ENCODE measurements around the gene TBX10.
"Not testable (repeated sequence)": the region's sequence is repeated elsewhere in the genome, so short reads cannot be mapped to it uniquely, and the experiment has no call there.

Gene TBX10

GRCh38 chr11:67644472-67645418 is 5.2 kb upstream of the TBX10 start:
- no peak for DNase-seq

- no peak for DNase-seq
Measured at GRCh38 chr11:67644042-67644441, 4.5 kb upstream of the TBX10 start.

DNA sequence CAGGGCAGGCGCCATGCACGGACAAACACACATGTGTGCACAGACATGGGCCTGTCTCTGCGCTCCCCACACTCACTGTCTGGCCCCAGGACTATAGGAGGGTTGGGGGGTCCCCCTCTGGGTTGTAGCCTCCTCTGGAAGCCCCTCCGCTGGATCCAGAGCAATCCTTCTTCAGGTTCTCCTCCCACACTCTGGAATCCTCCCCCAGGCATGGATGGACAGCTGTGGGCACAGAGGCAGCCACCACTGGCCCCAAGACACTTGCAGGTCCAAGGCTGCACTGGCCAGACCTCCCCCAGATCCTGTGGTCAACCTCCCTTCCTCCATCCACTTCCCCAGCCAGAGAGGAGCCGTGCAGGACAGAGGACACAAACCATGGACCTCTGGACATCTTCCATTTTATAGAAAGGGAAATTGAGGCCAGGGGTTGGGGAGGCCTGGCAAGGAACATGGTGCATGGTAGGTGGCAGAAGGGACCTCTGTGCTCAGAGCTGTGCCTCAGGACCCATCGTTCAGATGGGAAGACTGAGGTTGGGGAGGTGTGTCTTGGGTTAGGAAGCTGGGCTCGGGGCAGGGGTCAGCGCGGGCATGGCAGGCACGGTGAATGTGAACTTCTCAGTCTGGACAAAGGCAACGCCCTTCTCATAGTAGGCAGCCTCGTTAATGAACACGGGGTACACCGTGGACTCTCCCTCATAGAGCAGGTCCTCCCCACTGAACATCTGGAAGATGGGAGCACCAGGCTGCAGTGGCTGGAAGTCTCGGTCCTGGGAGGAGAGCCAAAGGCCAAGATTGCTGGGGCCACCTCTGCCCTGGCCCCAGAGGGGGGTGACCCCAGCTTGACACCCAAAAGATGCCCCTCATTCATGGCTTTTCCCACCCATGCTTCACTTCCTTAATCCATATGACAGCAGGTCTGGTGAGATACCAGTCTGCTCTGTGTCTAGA is 2.9 kb upstream of the TBX10 start:
- DNase-seq = no peak

DNA sequence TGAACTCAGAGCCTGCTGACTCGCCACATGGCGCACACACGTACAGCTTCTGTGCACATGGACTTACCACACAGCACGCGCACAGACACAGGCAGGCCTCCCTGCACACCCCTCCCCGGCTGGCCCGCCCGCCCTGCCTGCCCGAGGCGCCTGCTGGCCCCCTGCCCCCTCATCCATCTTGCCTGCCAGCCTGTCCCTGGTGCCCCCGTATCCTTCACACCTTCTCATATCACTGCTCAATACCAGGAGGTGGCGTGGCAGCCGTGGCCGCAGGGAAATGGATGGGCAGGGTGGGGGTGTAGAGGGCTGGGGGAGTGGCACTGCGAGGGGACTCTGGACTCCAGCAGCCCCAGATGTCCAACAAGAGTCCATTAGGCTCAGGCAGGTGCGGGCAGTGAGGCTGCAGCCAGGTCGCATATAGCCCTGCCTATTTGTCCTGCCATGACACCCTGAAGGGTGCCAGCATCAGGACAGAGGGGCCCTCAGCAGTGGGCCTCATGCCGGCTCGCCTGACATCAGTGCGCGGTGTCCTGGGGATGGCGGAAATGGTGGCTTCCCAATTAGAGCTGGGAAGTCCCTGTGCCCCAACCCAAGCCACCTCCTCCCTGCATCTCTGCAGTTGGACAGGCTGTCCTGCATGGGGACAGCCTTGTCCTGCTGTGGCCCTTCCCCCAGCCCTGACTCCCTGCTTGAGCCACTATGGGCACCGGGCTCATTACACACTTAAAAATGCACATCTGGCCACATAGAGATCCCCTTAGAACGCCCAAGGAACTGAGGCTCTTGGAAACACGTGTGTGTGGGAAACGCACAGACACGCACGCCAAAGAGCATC is 2.0 kb upstream of the TBX10 start:
- DNase-seq = no peak

- no peak for DNase-seq
Measured at GRCh38 chr11:67640758-67641337, 1.3 kb upstream of the TBX10 start.

- no peak for DNase-seq
Measured at GRCh38 chr11:67640021-67640757, 626 bp upstream of the TBX10 start.

GRCh38 chr11:67638535-67639437 is 777 bp downstream of the TBX10 start:
- no peak for DNase-seq

DNA sequence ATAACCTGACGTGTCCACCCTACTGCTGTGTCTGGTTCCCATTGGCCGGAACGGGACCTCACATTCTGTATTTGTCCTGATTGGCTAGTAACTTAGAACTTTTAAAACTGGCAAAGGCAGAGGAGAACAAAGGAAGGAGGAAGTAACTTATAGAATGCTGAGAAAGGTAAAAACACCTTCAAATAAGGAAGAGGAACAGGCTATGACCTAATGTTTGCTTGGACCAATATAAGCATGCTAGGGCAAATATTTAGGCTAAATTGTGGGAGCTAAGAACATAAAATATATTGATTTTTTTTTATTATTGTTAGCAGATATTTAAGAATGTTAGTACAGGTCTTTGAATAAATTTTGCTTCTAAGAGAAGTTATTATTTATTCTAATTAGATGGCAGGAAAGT is 2.1 kb downstream of the TBX10 start:
- not testable (repeated sequence) for DNase-seq

- DNase-seq = no peak
Measured at GRCh38 chr11:67636962-67637361, 2.6 kb downstream of the TBX10 start.

DNA sequence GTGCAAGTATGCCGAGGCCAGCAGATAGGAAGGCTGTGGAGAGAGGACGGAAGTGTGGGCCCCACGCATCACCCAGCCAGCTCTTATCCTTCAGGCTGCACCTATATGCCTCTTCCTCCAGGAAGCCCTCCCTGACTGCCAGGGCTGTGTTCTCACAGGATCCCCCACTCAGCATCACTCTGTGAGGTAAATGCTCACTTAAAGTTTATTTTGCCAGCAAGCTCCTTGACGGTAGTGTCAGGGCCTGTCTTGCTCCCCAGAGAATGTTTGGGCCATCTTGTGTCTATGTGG is 4.4 kb downstream of the TBX10 start:
- no peak for DNase-seq

DNA sequence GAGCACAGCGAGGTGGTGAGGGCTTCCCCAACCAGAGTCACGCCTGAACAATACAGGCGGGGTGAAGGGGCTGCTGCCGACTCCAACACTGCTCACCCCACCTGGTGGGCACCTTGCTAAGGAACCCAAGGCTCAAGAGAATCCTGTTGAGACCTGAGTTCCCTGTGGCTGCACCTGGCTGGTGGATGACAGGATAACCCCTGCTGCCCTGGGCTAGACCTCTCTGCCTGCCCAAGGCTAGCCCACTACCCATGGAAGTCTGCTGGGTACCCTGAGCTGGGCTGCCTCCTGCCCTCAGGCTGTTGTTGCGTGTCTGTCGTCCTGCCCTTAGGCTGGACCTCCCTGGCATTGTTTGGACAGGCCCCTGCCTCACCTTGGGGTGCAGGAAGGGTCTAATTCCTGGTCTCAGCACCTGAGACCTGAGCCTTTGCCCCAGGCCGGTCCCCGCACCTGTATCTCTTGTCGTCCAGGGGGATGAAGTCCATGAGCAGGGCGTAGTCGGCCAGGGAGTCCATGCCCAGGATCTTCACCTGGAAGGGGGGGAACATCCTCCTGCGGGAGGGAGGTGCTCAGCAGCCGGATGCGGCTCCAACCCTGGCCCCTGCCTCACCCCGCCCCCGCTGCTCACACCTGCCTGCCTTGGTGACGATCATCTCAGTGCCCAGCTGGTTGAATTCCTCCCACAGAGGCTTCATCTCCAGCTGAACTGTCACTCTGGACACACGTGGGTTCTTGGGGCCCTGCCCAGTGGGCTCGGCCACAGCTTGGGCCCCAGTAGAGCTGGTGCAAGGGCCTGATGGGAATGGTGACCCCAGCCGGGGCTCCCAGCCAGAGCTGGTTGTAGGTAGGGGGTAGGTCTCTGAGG is 5.0 kb downstream of the TBX10 start:
- no peak for DNase-seq

DNA sequence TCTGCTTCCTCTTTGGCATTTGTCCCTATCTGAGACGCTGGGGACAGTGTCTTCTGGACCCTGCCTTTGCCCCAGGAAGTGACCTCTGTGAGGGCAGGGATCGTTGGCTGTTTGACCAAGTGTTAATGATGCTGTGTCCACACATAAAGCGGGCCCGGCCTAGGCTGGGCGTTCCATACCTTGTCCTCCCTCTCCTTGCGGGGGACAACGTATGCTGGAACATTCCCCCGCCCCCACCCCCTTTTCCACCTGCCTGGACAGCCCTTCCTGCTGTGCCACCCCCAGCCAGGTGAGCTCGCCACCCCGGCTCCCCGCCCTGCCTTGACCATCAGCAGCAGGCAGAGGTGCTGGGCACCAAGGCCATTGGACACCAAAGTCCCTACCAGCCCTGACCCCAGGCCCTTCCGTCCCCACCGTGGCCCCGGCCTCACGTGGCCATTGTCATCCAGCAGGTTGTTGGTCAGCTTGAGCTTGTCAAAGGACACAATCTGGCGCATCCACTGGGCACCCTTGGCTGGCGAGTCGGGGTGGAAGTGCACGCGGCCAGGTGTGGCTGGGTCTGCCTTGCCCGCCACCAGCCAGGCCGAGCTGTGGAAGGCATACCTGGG is 5.7 kb downstream of the TBX10 start:
- no peak for DNase-seq

DNA sequence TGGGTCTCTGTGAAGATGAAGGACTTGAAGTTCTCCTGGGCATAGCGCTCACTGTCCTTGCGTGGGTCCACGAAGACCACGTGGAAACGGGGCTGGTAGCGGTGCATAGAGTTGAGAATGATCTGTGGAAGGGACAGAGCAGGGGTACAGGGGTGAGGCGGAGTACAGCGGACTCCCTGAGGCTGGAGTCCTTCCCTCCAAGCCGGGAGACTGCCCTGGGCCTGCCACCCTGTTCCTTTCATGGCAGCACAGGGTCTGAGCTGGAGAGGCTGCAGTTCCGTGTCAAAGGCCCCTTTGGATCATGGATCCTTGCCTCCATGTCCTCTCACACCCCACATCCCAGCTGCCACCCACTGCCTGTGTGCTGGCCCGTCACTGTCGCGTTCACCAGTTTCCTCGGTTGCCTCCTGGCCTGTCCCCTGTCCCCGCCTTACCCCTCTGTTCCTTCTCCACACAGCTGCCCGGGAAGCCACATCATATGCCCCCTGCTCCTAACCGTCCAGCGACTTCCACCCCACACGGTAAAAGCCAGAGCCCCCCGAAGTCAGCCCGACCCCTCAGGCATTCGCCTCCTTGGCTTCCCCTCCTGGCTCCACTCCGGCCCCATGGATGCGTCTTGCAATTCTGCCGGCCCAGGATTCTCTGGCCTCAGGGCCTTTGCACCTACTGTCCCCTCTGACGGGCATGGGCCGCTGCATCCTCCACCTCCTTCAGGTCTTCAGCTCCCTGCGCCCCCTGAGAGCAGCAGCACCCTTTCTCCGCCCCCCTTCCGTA is 6.4 kb downstream of the TBX10 start:
- no peak for DNase-seq

DNA sequence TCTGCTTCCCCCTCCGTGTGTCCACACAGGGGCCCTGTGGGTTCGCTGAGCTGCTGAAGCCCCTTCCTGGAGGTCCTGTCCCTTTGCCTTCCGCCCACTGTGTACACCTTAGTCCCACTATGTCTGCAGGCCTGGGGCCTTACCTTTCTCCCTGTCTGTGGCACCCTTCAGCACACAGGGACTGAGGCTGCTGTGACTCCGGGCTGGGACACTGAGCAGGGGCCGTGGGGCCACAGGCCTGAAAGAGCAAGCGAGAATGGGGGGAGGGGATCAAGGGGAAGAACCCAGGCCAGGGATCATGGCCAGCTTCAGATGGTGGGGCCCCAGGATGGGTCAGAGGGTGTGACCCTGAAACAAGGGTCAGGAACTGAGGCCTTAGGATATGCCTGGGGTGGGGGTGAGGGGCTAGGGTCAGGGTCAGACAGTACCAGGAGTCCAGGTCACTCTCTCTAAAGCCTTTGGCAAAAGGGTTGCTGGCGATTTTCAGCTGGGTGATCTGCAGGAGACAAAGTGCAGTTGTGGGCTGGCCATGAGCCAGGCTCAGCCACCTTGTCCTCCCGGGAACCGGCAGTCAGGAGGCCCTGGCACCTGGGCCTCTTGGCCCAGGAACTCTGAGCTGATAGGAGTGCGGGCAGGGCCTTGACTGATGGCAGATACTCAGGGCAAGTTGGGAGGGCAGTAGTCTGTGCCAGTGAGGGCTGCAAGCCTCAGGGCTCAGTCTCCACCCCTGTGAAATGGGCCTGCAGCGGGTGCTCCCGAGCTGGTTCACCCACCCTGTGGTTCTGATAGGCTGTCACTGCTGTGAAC is 7.2 kb downstream of the TBX10 start:
- DNase-seq = no peak

DNA sequence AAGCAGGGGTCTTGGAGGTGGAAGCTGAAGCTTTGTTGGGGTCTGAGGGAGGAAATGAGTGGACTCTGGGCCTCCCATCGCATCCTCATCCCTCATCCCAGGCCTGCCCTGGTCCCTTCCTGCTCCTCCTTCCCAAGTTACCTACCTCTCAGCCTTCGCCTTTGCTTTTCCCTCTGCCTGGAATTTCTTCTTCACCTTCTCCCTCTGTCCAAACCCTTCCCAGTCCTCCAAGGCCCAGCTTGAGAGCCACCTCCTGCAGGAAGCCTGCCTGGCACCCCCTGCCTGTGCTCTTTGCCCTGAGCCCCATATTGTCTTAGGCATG is 7.7 kb downstream of the TBX10 start:
- DNase-seq = no peak

- no peak for DNase-seq
Measured at GRCh38 chr11:67631411-67631810, 8.2 kb downstream of the TBX10 start.

DNA sequence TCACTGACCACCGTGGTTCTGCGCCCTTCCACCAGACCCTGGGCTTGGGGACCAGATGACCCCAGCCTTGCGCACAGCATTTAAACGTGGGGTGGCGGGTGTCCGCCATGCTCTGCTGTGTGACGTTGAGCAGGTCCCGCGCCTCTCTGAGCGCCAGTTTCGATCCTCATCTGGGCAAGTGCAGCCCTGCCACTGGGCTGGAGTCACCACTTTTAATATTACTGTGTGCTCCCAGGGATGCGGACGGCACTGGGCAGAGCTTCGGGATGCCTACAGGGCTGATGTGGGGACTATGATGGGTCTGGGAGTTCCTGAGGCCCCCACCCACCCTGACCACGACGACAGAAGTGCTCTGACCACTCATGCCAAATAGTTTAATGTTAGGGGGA is 8.6 kb downstream of the TBX10 start:
- no peak for DNase-seq

Measured in cortex of kidney (tissue), 1 donor.